ENCODE data around the gene HCFC2.
"Not testable (repeated sequence)": the region's sequence is repeated elsewhere in the genome, so short reads cannot be mapped to it uniquely, and the experiment has no call there.

HCFC2 gene

GRCh38 chr12:104057771-104058197 lies 6.5 kb upstream of the HCFC2 start:
- DNase-seq (ENCODE audit: low spot score): peak; percentile 44

- no peak for DNase-seq (ENCODE audit: low spot score)
Observed at GRCh38 chr12:104058802-104059201, 5.5 kb upstream of the HCFC2 start.

- no peak for DNase-seq (ENCODE audit: low spot score)
Observed at GRCh38 chr12:104059963-104060362, 4.4 kb upstream of the HCFC2 start.

GRCh38 chr12:104060791-104061190 lies 3.5 kb upstream of the HCFC2 start:
- no peak for DNase-seq (ENCODE audit: low spot score)

GRCh38 chr12:104063712-104064030 lies 660 bp upstream of the HCFC2 start:
- DNase-seq (ENCODE audit: low spot score): no peak

GRCh38 chr12:104064842-104065427 lies 604 bp downstream of the HCFC2 start:
- DNase-seq (ENCODE audit: low spot score): no peak

GRCh38 chr12:104072099-104072498 lies 7.8 kb downstream of the HCFC2 start:
- no peak for DNase-seq (ENCODE audit: low spot score)

GRCh38 chr12:104073699-104074098 lies 9.4 kb downstream of the HCFC2 start:
- DNase-seq (ENCODE audit: low spot score): no peak

GRCh38 chr12:104079024-104079423 lies 14.7 kb downstream of the HCFC2 start:
- no peak for DNase-seq (ENCODE audit: low spot score)

GRCh38 chr12:104080764-104081163 lies 16.4 kb downstream of the HCFC2 start:
- no peak for DNase-seq (ENCODE audit: low spot score)

- no peak for DNase-seq (ENCODE audit: low spot score)
Observed at GRCh38 chr12:104083769-104084475, 19.6 kb downstream of the HCFC2 start.

- DNase-seq (ENCODE audit: low spot score): no peak
Observed at GRCh38 chr12:104090685-104091084, 26.4 kb downstream of the HCFC2 start.

- no peak for DNase-seq (ENCODE audit: low spot score)
Observed at GRCh38 chr12:104091136-104091535, 26.8 kb downstream of the HCFC2 start.

GRCh38 chr12:104094284-104094683 lies 30.0 kb downstream of the HCFC2 start:
- DNase-seq (ENCODE audit: low spot score): no peak

GRCh38 chr12:104095289-104095688 lies 31.0 kb downstream of the HCFC2 start:
- no peak for DNase-seq (ENCODE audit: low spot score)

GRCh38 chr12:104097954-104098353 lies 33.6 kb downstream of the HCFC2 start:
- no peak for DNase-seq (ENCODE audit: low spot score)

GRCh38 chr12:104105461-104105860 lies 41.1 kb downstream of the HCFC2 start:
- no peak for DNase-seq (ENCODE audit: low spot score)

GRCh38 chr12:104106965-104107364 lies 42.6 kb downstream of the HCFC2 start:
- no peak for DNase-seq (ENCODE audit: low spot score)

- DNase-seq (ENCODE audit: low spot score): peak; percentile 96
Observed at GRCh38 chr12:104108755-104109445, 44.6 kb downstream of the HCFC2 start.

- no peak for DNase-seq (ENCODE audit: low spot score)
Observed at GRCh38 chr12:104109446-104110271, 45.3 kb downstream of the HCFC2 start.

- DNase-seq (ENCODE audit: low spot score): not testable (repeated sequence)
Observed at GRCh38 chr12:104114834-104115586, 50.7 kb downstream of the HCFC2 start.

- DNase-seq (ENCODE audit: low spot score): peak; percentile 51
Observed at GRCh38 chr12:104115587-104115975, 51.2 kb downstream of the HCFC2 start.
